ENCODE data around the gene LTO1. TPM values are rescaled to one million over a fixed set of nuclear protein-coding genes. Genes with fewer than 3 reads are reported as not detected.

The LTO1 gene
- total RNA-seq, 1 donor from 2014 or later = 24.4 TPM

DNA sequence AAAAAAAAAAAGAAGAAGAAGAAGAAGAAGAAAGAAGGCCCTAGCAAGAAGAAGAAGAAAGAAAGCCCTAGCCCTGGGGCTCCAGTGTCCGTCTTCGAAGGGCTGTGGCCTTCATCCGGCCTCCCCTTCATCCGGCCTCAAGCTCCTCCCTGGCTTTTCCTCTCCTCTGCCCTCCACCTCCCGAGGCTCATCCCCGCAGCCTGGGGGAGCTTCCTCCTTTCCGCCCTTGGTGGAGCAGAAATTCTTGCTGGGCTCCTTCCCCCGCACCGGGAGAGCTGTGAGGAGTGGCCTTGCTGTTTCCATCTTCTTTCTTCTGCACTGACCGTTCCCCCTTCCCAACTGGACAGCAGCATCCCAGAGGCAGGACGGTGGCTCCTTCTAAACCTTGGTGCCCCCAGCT, 9.5 kb upstream of the LTO1 start:
- H3K27ac Mint-ChIP-seq = no peak overlapping the region
- intact Hi-C loops (cut with micrococcal nuclease) = loop anchor here (5.0 kb wide), 2 partner anchors 118 to 513 kb away; no protein-coding TSS in a partner anchor
- H3K4me3 Mint-ChIP-seq (ENCODE audit: low read depth) = no peak overlapping the region
- H3K27me3 Mint-ChIP-seq (ENCODE audit: low read depth) = peaks cover 4% of the 10 kb centered on the region
- no peaks in the 10 kb centered on the region for H3K36me3 Mint-ChIP-seq (ENCODE audit: low read depth)
- H3K9me3 Mint-ChIP-seq = no peaks in the 10 kb centered on the region
- DNase-seq (ENCODE audit: low spot score) = no peak
- peaks cover 11% of the 10 kb centered on the region for H3K4me1 Mint-ChIP-seq (ENCODE audit: low read depth)

DNA sequence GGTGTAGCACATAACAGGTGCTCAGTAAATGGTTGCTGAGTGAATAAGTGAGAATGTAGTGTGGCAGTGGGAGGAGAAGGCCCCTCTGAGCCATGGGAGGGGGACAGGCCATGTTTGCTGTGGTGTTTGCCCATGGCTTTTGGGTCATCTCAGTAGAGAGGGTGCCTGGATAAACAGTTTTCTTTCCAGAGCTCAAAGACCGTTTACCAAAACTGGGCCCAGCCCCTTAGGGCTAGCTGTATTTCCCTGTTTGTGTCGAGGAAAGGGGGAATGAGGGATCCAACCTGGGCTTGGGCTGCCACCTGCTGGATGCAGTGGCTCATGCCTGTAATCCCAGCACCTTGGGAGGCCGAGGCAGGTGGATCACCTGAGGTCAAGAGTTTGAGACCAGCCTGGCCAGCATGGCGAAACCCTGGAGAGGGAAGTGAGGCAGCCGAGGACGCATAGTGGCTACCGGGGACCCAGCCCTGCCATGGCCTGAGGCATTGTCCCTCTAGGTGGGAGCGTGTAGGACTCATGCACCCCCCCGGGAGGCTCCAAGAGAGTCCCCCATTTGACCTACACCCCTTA, 8.7 kb upstream of the LTO1 start:
- H3K4me1 Mint-ChIP-seq (ENCODE audit: low read depth) = peaks cover 9% of the 10 kb centered on the region
- no peak overlapping the region for H3K4me3 Mint-ChIP-seq (ENCODE audit: low read depth)
- peaks cover 6% of the 10 kb centered on the region for H3K27me3 Mint-ChIP-seq (ENCODE audit: low read depth)
- no peaks in the 10 kb centered on the region for H3K9me3 Mint-ChIP-seq
- DNase-seq (ENCODE audit: low spot score) = no peak
- H3K27ac Mint-ChIP-seq = no peak overlapping the region
- intact Hi-C loops (cut with micrococcal nuclease) = no loop called here
- H3K36me3 Mint-ChIP-seq (ENCODE audit: low read depth) = no peaks in the 10 kb centered on the region

DNA sequence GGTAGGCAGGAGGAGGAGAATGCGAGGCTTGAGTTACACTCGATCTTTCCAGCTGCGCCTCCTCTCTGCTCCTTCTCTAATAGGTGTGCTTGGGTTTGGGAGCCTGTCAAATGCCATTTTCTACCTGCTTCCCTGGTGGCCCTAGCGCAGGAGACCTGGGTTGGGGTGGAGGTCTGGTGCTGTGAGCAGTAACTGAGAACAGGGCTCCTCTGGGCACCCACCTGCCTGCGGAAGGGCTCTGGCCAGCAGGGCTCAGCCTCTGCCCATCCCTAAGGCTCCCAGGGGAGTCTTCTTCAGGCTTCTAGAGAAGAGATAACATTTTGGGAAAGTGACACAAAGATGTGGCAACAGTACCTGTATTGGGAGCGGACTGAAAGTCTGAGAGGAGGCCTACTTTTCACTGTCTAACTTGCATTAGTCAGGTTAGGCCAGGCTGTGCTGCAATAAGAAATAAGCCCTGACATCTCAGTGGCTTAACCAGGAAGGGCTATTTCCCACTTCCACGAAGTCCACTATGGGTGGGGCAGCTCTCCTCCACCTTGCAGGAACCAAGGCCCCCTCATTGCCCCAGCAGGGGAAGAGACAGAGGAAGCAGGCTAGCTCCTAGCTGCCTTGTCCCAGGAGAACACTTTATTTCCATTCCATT, 7.7 kb upstream of the LTO1 start:
- DNase-seq (ENCODE audit: low spot score) = no peak
- no peaks in the 10 kb centered on the region for H3K36me3 Mint-ChIP-seq (ENCODE audit: low read depth)
- no peak overlapping the region for H3K4me3 Mint-ChIP-seq (ENCODE audit: low read depth)
- intact Hi-C loops (cut with micrococcal nuclease) = no loop called here
- H3K27me3 Mint-ChIP-seq (ENCODE audit: low read depth) = peaks cover 12% of the 10 kb centered on the region
- no peaks in the 10 kb centered on the region for H3K9me3 Mint-ChIP-seq
- H3K27ac Mint-ChIP-seq = no peak overlapping the region
- H3K4me1 Mint-ChIP-seq (ENCODE audit: low read depth) = peaks cover 3% of the 10 kb centered on the region

DNA sequence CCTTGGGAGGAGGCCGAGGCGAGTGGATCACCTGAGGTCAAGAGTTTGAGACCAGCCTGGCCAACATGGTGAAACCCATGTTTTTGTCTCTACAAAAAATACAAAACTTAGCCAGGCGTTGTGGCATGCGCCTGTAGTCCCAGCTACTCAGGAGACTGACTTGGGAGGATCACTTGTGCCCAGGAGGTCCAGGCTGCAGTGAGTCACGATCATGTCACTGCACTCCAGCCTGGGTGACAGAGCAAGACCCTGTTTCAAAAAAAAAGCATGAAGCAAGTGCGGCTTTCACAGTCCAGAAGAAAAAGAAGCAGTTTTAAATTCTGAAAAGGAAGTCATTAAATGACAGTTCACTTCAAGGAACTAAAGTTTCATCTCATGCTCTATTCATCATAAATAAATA, 7.1 kb upstream of the LTO1 start:
- no peaks in the 10 kb centered on the region for H3K9me3 Mint-ChIP-seq
- H3K4me3 Mint-ChIP-seq (ENCODE audit: low read depth) = no peak overlapping the region
- no peak overlapping the region for H3K27ac Mint-ChIP-seq
- DNase-seq (ENCODE audit: low spot score) = no peak
- H3K4me1 Mint-ChIP-seq (ENCODE audit: low read depth) = peaks cover 3% of the 10 kb centered on the region
- H3K27me3 Mint-ChIP-seq (ENCODE audit: low read depth) = peaks cover 12% of the 10 kb centered on the region
- H3K36me3 Mint-ChIP-seq (ENCODE audit: low read depth) = no peaks in the 10 kb centered on the region
- intact Hi-C loops (cut with micrococcal nuclease) = no loop called here

DNA sequence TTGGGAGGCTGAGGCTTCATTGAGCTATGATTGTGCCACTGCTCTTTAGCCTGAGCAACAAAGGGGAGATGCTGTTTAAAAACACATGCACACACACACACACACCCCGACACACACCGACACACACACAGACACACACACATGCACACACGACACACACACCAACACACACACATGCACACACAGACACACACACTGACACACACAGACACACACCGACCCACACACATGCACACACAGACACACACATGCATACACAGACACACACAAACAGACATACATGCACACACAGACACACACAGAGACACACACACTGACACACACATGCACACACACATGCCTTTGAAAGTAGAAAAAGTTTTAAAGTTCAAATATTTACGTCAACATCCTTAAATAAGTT, 5.5 kb upstream of the LTO1 start:
- intact Hi-C loops (cut with micrococcal nuclease) = no loop called here
- H3K27ac Mint-ChIP-seq = no peak overlapping the region
- no peaks in the 10 kb centered on the region for H3K36me3 Mint-ChIP-seq (ENCODE audit: low read depth)

DNA sequence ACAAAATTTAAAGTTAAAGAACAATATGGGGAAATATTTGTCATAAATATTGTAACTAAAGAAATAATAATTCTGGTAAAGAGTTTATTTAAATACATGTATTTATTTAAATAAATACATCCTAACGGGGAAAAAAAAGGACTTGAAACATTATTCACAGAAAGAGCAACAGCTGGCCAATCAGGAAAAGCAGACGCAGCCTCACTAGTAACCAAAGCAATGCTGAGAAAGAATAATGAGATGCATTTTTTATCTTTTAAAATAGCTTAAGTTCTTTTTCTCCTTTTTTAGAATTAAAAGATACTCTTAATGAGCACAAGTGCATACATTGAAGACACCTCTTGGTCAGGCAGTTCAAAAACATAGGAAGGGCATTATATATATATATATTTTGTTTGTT, 2.6 kb upstream of the LTO1 start:
- Mint-ChIP-seq H3K4me1 (ENCODE audit: low read depth) (peaks cover 14% of the 10 kb centered on the region), H3K27me3 (ENCODE audit: low read depth) (peaks cover 10% of the 10 kb centered on the region), H3K36me3 (ENCODE audit: low read depth) (peaks cover 4% of the 10 kb centered on the region), H3K9me3 (no peaks in the 10 kb centered on the region), H3K4me3 (ENCODE audit: low read depth) (no peak overlapping the region), H3K27ac (no peak overlapping the region)
- DNase-seq (ENCODE audit: low spot score) = no peak
- intact Hi-C loops (cut with micrococcal nuclease) = no loop called here

More for the DNA sequence above, 5.5 kb upstream of the LTO1 start:
- Mint-ChIP-seq H3K27me3 (ENCODE audit: low read depth) (peaks cover 10% of the 10 kb centered on the region), H3K9me3 (no peaks in the 10 kb centered on the region), H3K4me3 (ENCODE audit: low read depth) (no peak overlapping the region), H3K4me1 (ENCODE audit: low read depth) (peaks cover 3% of the 10 kb centered on the region)
- no peak for DNase-seq (ENCODE audit: low spot score)

DNA sequence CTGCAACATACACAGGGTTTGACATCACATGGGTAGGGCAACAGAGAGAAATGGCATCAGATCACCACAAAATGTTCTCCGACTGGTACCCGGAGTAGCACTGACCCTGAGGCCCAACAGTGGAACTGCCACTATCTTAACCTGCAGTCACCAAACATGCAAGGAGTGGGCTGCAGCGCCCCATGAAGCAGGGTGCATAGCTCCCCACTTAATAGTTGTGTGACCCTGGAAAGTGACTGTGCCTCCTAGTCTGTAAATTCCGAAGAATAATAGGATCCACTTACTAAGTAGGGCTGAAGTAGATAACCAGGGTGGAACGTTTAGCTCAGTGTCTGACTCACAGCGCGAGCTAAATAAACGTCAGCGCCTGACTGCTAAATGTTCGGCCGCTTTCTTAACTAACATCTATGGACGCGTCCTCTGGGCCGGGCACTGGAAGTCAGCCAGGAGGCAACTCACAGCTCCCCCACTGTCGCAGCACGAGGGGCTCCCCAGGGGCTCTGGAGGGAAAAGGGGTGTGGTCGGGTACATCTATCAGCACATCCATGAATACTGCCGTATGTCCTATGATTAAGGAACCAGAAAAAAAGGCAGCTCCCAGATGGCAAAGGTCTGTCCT, 777 bp downstream of the LTO1 start:
- DNase-seq (ENCODE audit: low spot score) = no peak
- Mint-ChIP-seq H3K4me1 (ENCODE audit: low read depth) (peaks cover 21% of the 10 kb centered on the region), H3K27me3 (ENCODE audit: low read depth) (peaks cover 8% of the 10 kb centered on the region), H3K9me3 (no peaks in the 10 kb centered on the region), H3K4me3 (ENCODE audit: low read depth) (peak overlapping the region; percentile 96), H3K27ac (peak overlapping the region; percentile 83), H3K36me3 (ENCODE audit: low read depth) (peaks cover 34% of the 10 kb centered on the region)
- intact Hi-C loops (cut with micrococcal nuclease) = loop anchor here (2.0 kb wide), 2 partner anchors 32 to 528 kb away; partner anchors contain the start of gene FADD

DNA sequence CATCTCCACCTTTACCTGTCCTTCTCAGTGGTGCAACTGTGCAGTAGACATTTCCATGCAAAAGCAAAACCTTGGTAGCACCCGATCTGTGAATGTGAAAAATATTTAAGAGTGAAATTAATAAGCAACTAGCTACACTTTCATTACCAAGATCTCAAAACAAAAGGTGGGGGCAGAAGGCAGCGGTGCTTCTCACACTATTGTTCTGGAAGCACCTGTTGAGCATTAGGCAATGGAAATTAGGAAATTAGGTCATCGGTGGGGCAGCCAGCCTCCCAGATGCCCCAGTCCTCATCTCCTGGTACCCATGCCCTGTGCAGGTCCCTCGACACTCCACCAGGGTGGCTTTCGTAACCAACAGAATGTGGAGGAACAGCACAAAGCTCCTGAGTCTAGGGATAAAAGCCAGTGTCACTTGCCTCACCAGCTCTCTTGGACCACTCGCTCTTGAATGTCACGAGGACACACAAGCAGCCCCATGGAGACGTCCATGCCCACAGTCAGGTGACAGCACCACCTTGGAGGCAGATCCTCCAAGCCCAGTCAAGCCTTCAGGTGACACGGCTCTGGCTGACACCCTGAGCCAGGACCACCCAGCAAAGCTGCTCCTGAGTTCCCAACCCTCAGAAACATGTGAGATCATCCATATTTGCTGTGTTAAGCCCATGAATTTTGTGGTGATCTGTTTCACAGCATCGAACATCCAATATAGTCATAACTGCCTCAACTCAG, 3.3 kb downstream of the LTO1 start:
- Mint-ChIP-seq H3K27me3 (ENCODE audit: low read depth) (no peaks in the 10 kb centered on the region), H3K27ac (no peak overlapping the region), H3K36me3 (ENCODE audit: low read depth) (peaks cover 48% of the 10 kb centered on the region), H3K4me1 (ENCODE audit: low read depth) (peaks cover 21% of the 10 kb centered on the region), H3K9me3 (no peaks in the 10 kb centered on the region), H3K4me3 (ENCODE audit: low read depth) (no peak overlapping the region)
- intact Hi-C loops (cut with micrococcal nuclease) = no loop called here
- DNase-seq (ENCODE audit: low spot score) = no peak

DNA sequence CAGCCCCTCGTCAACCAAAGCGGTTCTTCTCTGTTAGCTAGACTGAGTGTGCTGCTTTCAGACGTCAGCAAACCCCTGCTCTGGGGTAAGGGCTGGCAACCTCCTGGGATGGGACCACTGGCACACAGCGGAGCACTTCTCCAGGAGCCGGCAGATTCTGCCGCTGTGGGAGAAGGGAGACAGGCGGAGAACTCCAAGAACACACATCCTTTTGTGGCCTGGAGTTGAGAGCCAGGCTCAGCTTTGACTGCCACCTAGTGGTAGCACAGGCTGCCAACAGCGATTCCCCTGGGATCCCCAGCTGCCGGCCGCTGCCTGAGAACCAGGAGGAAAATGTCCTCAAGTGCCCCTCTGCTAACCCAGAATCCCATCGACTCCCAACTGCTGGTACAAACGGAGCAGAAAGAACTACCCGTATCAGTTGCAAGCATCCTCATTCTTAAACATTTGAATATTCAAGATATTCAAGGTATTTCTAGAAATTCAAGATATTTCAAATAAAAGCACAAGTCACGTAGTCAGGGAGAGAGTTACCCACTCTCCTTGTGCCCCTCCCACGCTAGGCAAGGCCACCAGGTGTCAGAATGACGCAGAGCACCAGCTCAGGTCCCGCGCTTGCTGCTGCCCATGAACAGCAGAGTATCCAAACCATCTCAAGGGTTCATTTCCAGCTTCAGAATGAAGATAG, 4.9 kb downstream of the LTO1 start:
- H3K27me3 Mint-ChIP-seq (ENCODE audit: low read depth) = no peaks in the 10 kb centered on the region

DNA sequence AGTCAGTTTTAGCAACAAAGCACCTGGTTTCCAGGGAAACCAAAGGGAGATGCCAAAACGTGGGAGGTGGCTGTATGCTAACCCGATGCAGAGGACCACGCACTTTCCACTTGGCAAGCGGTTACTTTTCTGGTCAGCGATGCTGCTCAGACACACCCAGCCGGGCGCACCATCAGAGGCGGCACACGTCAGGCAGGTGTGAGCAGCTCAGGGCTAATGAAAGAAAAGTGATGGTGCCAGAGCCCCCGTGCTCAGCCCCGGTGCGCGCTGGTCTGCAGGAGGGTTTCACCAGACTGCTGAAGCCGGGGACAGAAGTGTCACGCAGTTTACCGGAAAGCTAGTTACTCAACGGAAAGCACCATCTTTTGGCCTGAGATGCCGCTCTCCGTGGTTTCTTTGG, 5.7 kb downstream of the LTO1 start:
- H3K4me3 Mint-ChIP-seq (ENCODE audit: low read depth) = no peak overlapping the region
- peaks cover 54% of the 10 kb centered on the region for H3K36me3 Mint-ChIP-seq (ENCODE audit: low read depth)
- intact Hi-C loops (cut with micrococcal nuclease) = no loop called here
- no peak for DNase-seq (ENCODE audit: low spot score)
- no peaks in the 10 kb centered on the region for H3K27me3 Mint-ChIP-seq (ENCODE audit: low read depth)
- H3K27ac Mint-ChIP-seq = no peak overlapping the region
- peaks cover 16% of the 10 kb centered on the region for H3K4me1 Mint-ChIP-seq (ENCODE audit: low read depth)
- no peaks in the 10 kb centered on the region for H3K9me3 Mint-ChIP-seq

More for the DNA sequence above, 4.9 kb downstream of the LTO1 start:
- peak; percentile 31 for DNase-seq (ENCODE audit: low spot score)
- Mint-ChIP-seq H3K9me3 (no peaks in the 10 kb centered on the region), H3K36me3 (ENCODE audit: low read depth) (peaks cover 48% of the 10 kb centered on the region), H3K27ac (no peak overlapping the region), H3K4me1 (ENCODE audit: low read depth) (peaks cover 17% of the 10 kb centered on the region), H3K4me3 (ENCODE audit: low read depth) (no peak overlapping the region)
- intact Hi-C loops (cut with micrococcal nuclease) = no loop called here

DNA sequence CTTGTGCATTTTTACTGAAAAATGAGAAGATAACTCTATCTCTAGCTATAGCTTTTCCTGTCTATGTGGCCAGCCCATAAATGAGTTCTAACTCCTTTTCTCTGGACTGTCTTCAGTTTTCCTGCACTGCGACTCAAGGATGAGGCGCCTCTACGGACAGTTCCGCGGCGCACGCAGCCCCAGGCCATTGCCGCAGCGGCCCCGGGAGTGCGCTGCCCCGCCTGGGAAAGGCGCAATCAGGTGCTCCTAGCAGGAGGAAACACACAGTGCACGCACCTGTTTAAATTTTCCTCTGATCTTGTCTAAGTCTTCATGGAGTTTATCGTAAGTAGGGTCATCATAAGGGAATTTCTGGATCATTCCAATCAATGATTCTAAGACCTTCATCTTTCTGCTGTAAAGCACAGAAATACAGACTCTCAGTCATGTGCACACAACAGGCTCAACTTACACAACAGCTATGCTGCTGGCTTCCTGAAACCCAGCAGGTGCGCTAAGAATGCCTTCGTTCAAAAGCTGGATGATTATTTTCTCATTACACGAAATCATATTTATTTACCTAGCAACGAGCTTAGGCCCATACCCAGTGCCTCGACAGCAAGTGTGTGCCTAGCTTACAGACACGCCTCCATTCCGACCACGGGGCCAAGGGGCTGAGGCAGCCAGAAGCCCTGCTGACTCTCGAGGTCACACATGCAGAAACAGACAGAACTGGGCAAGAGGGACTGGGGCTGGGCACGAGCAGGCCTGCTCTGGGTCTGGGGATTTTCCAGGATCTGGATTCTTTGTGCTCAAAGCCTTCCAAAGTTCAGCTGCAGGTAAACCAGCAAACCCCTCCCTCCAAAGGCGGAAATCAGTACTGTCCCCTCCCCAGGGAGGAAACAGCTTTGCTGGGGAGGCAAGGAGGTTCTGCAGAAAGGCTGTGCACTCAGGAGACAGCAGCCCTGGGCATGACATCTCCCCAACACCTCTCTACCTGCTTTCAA, 7.2 kb downstream of the LTO1 start:
- no peaks in the 10 kb centered on the region for H3K9me3 Mint-ChIP-seq
- no peaks in the 10 kb centered on the region for H3K27me3 Mint-ChIP-seq (ENCODE audit: low read depth)
- H3K4me1 Mint-ChIP-seq (ENCODE audit: low read depth) = peaks cover 7% of the 10 kb centered on the region
- H3K4me3 Mint-ChIP-seq (ENCODE audit: low read depth) = no peak overlapping the region
- no peak for DNase-seq (ENCODE audit: low spot score)
- H3K27ac Mint-ChIP-seq = no peak overlapping the region
- H3K36me3 Mint-ChIP-seq (ENCODE audit: low read depth) = peaks cover 54% of the 10 kb centered on the region
- intact Hi-C loops (cut with micrococcal nuclease) = no loop called here

Measured in activated T-helper 2 cell treated with anti-CD3 and anti-CD28 coated beads, Interferon-gamma antibody, Interleukin-2, Interleukin-4, amounts not matched to agents 10 μg/mL and 5 μg/mL and 100 μg/mL, durations not matched to agents 14 hours and 24 hours and 36 hours (primary cell).